IPS-20b (cell line): ENCODE results near the gene CYTH4.
"Not testable (repeated sequence)": the region's sequence is repeated elsewhere in the genome, so short reads cannot be mapped to it uniquely, and the experiment has no call there.

Experiments
- H3K27ac ChIP-seq: one replicate; pipeline ENCODE4 v1.5.1; 2013; ENCODE audit warnings: low read length
- H3K27me3 ChIP-seq: 2 replicates; pipeline ENCODE4 v1.6.1; 2013; ENCODE audit warnings: mild to moderate bottlenecking, low read length, inconsistent platforms; ENCODE audit not compliant: insufficient read depth
- H3K36me3 ChIP-seq: 2 replicates; pipeline ENCODE4 v1.6.1; 2013; ENCODE audit warnings: low read depth, mild to moderate bottlenecking, inconsistent platforms, low read length, moderate library complexity; ENCODE audit not compliant: insufficient read depth
- H3K4me1 ChIP-seq: 2 replicates; pipeline ENCODE4 v1.6.1; 2013; ENCODE audit warnings: mild to moderate bottlenecking, control low read depth, inconsistent platforms, low read length, moderate library complexity; ENCODE audit not compliant: insufficient read depth
- H3K4me3 ChIP-seq: 2 replicates; pipeline ENCODE4 v1.5.1; 2013; ENCODE audit warnings: mild to moderate bottlenecking, low read length, inconsistent platforms
- H3K9ac ChIP-seq: 2 replicates; pipeline ENCODE4 v1.6.1; 2013; ENCODE audit warnings: low read depth, mild to moderate bottlenecking, inconsistent platforms, low read length, moderate library complexity
- H3K9me3 ChIP-seq: 2 replicates; pipeline ENCODE4 v1.6.1; 2013; ENCODE audit warnings: mild to moderate bottlenecking, low read depth, low read length, inconsistent platforms; ENCODE audit not compliant: insufficient read depth

Gene CYTH4, protein sequence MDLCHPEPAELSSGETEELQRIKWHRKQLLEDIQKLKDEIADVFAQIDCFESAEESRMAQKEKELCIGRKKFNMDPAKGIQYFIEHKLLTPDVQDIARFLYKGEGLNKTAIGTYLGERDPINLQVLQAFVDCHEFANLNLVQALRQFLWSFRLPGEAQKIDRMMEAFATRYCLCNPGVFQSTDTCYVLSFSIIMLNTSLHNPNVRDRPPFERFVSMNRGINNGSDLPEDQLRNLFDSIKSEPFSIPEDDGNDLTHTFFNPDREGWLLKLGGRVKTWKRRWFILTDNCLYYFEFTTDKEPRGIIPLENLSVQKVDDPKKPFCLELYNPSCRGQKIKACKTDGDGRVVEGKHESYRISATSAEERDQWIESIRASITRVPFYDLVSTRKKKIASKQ

GRCh38 chr22:37282385-37282677 is at the start of gene CYTH4:
CYTH4 (plus strand) TSS chr22:37282508; CDS start chr22:37282570, 62 bp downstream.
- Histone ChIP-seq H3K27ac (no peak within 1 kb of the TSS), H3K4me1 (peaks cover 5% of the 10 kb centered on the region; the same call in 1 of the 2 replicates)

DNA sequence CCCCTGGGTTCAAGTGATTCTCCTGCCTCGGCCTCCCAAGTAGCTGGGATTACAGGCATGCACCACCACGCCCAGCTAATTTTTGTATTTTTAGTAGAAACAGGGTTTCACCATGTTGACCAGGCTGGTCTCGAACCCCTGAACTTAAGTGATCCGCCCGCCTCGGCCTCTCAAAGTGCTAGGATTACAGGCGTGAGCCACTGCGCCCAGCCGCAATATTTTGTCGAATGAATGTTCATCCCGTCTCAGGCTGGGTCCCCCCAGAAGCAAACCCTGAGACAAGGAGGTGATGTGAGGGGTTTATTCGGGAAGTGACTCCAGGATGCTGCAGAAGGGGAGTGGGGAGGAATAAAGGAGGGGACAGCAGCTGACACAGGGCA is 48.9 kb upstream of the CYTH4 start:
- H3K36me3 ChIP-seq, H3K9me3 ChIP-seq, H3K27ac ChIP-seq, H3K9ac ChIP-seq, H3K27me3 ChIP-seq, H3K4me1 ChIP-seq, H3K4me3 ChIP-seq: not testable (repeated sequence)

More at GRCh38 chr22:37282385-37282677, at the start of gene CYTH4:
- no peaks in the 10 kb centered on the region for H3K9me3 ChIP-seq
- no peaks in the 10 kb centered on the region for H3K36me3 ChIP-seq
- no peak within 1 kb of the TSS for H3K9ac ChIP-seq
- no peaks in the 10 kb centered on the region; the same call in 1 of the 2 replicates for H3K27me3 ChIP-seq
- H3K4me3 ChIP-seq, result no peak within 1 kb of the TSS

DNA sequence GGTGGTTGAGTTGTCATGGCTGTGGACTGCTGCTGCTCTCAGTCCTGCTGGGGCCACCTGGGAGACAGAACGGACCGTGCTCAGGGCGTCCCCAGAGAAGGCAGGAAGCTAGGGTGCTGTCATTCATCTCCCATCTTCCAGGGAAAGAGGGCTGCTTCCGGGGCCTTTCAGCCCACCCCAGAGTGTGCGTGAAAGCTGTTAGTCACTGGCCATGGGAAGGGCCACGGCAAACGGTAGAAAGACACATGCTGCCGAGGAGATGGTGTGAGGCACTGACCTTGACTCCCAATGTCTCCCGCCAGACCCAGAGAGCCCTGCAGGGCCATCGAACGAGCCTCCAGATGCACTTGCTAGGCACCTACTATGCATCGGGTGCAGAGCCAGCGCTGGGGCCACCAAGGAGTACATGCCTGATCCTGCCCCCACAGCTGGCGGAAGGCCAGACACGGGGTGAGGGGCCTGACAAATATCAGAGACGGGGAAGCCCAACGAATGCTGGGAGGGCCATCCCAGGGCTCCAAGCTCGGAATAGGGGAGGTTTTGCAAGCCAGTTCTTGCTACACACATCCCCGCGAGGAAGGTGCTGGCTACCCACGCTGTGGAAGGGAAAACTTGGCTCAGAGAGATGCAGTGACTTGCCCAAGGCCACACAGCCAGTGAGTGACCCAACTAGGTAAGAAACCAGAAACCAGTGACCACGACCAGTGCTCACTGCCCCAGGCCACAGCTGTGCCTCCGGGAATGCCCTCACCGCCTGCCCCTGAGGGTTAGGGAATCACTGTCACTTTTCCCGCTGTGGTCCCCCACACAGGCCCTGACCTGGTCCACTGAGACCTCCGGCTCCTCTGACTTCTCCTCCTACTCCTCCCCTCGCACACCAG is 48.3 kb upstream of the CYTH4 start:
- Histone ChIP-seq H3K36me3 (no peaks in the 10 kb centered on the region), H3K27me3 (no peaks in the 10 kb centered on the region), H3K9me3 (no peaks in the 10 kb centered on the region), H3K9ac (no peak overlapping the region), H3K4me3 (no peak overlapping the region), H3K4me1 (no peaks in the 10 kb centered on the region), H3K27ac (no peak overlapping the region)

GRCh38 chr22:37234736-37235711 is 47.3 kb upstream of the CYTH4 start:
- no peaks in the 10 kb centered on the region for H3K4me1 ChIP-seq
- H3K27ac ChIP-seq, result no peak overlapping the region
- no peak overlapping the region for H3K9ac ChIP-seq

DNA sequence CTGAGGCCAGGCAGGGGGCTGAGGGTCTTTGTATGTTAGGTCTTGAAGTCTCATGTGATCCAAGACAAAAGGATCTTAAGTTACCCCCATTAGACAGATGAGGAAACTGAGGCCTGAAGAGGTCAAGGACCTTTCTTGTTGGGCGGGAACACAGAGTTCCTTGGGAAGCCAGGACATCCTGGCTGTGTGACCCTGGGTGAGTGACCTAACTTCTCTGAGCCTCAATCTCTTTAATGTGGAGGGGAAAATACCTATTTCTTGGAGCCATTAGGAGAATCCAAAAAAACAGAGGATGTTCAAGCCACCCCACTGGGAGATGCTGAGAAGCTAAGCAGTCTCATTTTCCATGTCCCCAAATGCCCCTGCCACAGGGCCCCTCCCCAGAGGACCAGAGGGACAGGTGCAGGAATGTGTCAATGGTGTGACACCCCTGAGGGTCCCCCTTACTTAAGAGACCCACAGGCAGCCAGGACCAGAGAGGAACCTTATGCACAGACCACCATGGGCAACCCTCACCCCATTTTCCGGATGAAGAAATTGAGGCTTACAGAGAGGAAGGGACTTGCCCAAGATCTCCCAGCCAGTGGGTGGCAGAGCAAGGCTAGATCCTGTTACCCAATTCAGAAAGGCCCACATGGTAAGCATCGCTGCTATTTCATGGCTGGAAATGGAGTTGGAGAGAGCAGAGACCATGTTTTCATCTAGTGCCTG is 46.3 kb upstream of the CYTH4 start:
- H3K9me3 ChIP-seq, result no peaks in the 10 kb centered on the region
- no peak overlapping the region for H3K27ac ChIP-seq
- H3K36me3 ChIP-seq, result no peaks in the 10 kb centered on the region
- no peak overlapping the region for H3K9ac ChIP-seq
- H3K4me3 ChIP-seq, result no peak overlapping the region
- H3K4me1 ChIP-seq, result no peaks in the 10 kb centered on the region
- no peaks in the 10 kb centered on the region for H3K27me3 ChIP-seq

More at GRCh38 chr22:37234736-37235711, 47.3 kb upstream of the CYTH4 start:
- Histone ChIP-seq H3K4me3 (no peak overlapping the region), H3K9me3 (no peaks in the 10 kb centered on the region), H3K27me3 (no peaks in the 10 kb centered on the region), H3K36me3 (no peaks in the 10 kb centered on the region)

- Histone ChIP-seq H3K9me3 (no peaks in the 10 kb centered on the region), H3K4me3 (no peak overlapping the region), H3K27ac (no peak overlapping the region), H3K9ac (no peak overlapping the region), H3K27me3 (no peaks in the 10 kb centered on the region), H3K36me3 (no peaks in the 10 kb centered on the region), H3K4me1 (no peaks in the 10 kb centered on the region)
These were observed 44.7 kb upstream of the CYTH4 start for GRCh38 chr22:37237371-37238268.

- Histone ChIP-seq H3K9ac (no peak overlapping the region), H3K27ac (no peak overlapping the region), H3K27me3 (no peaks in the 10 kb centered on the region), H3K9me3 (no peaks in the 10 kb centered on the region), H3K36me3 (no peaks in the 10 kb centered on the region), H3K4me3 (no peak overlapping the region), H3K4me1 (no peaks in the 10 kb centered on the region)
These were observed 42.7 kb upstream of the CYTH4 start for GRCh38 chr22:37239336-37240239.

DNA sequence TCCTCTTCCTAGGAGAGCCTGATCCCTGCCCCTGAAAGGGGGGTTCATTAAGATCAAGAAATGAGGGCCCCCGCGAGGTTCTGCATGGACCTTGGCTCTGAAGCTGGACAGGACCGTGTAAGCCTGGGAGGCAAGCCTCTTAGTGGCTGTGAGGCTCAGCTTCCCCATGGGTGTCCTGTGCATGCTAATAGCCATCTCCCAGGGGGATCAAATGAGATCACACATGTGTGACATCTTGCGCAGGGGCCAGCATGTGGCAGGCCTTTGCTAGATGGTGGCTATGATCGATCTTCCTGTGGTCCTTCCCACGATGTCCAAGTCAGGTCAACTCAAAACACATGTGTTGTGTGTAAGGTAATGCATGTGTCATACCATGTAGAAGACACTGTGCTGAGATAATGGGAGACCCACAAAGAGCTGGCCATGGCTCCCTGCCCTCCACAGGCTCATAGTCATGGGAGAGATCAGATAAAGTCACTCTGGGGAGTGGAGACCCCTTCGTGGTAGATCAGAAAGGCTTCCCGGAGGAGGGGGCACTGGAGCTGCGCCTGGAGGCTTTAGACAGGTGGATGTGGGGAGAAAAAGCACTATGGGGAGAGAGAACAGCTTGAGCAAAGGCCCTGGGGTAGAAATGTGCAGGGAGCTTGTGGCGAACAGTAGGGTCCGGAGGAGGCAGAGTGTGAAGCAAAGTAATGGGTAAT is 41.9 kb upstream of the CYTH4 start:
- H3K4me1 ChIP-seq, result no peaks in the 10 kb centered on the region
- H3K9ac ChIP-seq, result no peak overlapping the region

DNA sequence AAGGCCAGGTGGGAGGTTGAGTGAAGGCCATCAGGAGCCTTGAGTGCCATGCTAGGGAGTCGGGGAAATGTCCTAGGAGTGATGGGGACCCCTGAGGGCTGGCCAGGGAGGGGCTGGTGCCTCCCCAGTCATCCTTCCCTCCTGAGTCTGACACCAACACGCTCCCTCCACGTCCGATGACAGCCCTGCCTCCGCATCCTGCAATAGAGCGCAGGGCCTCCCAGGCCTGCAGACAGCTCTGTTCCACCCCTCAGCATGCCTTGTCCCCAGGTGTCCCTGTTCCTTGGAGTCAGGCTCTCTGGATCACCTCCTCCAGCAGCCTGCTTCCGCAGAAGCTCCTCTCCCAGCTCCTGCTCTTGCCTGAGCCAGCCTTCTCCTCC is 41.4 kb upstream of the CYTH4 start:
- Histone ChIP-seq H3K9me3 (no peaks in the 10 kb centered on the region), H3K27ac (no peak overlapping the region), H3K4me3 (no peak overlapping the region), H3K36me3 (no peaks in the 10 kb centered on the region), H3K9ac (no peak overlapping the region), H3K4me1 (no peaks in the 10 kb centered on the region), H3K27me3 (no peaks in the 10 kb centered on the region)

More for the DNA sequence above, 41.9 kb upstream of the CYTH4 start:
- Histone ChIP-seq H3K9me3 (no peaks in the 10 kb centered on the region), H3K36me3 (no peaks in the 10 kb centered on the region), H3K4me3 (no peak overlapping the region), H3K27ac (no peak overlapping the region), H3K27me3 (no peaks in the 10 kb centered on the region)
